ENCODE results near the gene RAB5B.
"Not testable (repeated sequence)": the region's sequence is repeated elsewhere in the genome, so short reads cannot be mapped to it uniquely, and the experiment has no call there.

The RAB5B gene

GRCh38 chr12:56001487-56002100 is 27.7 kb downstream of the RAB5B start:
- TF ChIP-seq CTCF (IDR thresholded peaks at IDR 0.05; ENCODE audit: low read depth, low read length, missing control alignments), result no peak
- in situ Hi-C loops (cut with HindIII; ENCODE audit: low pct_ligation_motif_present, low sequenced_read_pairs), result no loop called here
- Histone ChIP-seq H3K27me3 (replicated peaks) (no peaks in the 10 kb centered on the region), H3K27ac (no peak overlapping the region), H3K4me3 (ENCODE audit: low read depth, low read length) (no peak overlapping the region), H3K36me3 (replicated peaks) (peaks cover 10% of the 10 kb centered on the region)
- DNase-seq, result no peak

DNA sequence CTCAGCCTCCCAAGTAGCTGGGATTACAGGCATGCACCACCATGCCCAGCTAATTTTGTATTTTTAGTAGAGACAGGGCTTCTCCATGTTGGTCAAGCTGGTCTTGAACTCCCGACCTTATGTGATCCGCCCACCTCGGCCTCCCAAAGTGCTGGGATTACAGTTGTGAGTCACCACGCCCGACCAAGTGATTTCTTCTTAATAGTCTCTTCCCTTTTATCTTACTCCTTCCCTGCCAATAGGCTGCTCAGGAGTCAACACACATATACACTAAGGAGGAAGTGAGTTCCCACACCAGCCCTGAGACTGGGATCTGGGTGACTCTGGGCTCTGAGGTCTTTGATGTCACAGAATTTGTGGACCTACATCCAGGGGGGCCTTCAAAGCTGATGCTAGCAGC is 29.5 kb downstream of the RAB5B start:
- H3K36me3 ChIP-seq (replicated peaks), result peaks cover 10% of the 10 kb centered on the region
- in situ Hi-C loops (cut with HindIII; ENCODE audit: low pct_ligation_motif_present, low sequenced_read_pairs), result not testable (repeated sequence)

DNA sequence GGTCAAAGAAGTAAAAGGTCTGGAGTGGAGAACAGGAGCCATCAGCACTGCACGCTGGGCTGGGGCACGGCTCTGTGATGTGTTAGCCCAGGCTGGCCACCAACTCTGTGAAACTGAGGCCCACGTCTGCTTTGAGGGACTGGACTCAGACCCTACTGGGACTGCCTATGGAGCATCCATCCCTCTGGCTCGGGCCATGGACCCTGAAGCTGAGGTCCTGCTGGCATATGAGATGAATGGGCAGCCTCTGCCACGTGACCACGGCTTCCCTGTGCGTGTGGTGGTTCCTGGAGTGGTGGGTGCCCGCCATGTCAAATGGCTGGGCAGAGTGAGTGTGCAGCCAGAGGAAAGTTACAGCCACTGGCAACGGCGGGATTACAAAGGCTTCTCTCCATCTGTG is 30.3 kb downstream of the RAB5B start:
- DNase-seq, result no peak
- Histone ChIP-seq H3K36me3 (replicated peaks) (peaks cover 10% of the 10 kb centered on the region), H3K4me3 (ENCODE audit: low read depth, low read length) (no peak overlapping the region), H3K27me3 (replicated peaks) (no peaks in the 10 kb centered on the region), H3K27ac (no peak overlapping the region)
- in situ Hi-C loops (cut with HindIII; ENCODE audit: low pct_ligation_motif_present, low sequenced_read_pairs), result no loop called here
- no peak for TF ChIP-seq CTCF (IDR thresholded peaks at IDR 0.05; ENCODE audit: low read depth, low read length, missing control alignments)

More for the DNA sequence above, 29.5 kb downstream of the RAB5B start:
- not testable (repeated sequence) for DNase-seq; H3K27me3 ChIP-seq (replicated peaks); H3K27ac ChIP-seq; H3K4me3 ChIP-seq (ENCODE audit: low read depth, low read length)

DNA sequence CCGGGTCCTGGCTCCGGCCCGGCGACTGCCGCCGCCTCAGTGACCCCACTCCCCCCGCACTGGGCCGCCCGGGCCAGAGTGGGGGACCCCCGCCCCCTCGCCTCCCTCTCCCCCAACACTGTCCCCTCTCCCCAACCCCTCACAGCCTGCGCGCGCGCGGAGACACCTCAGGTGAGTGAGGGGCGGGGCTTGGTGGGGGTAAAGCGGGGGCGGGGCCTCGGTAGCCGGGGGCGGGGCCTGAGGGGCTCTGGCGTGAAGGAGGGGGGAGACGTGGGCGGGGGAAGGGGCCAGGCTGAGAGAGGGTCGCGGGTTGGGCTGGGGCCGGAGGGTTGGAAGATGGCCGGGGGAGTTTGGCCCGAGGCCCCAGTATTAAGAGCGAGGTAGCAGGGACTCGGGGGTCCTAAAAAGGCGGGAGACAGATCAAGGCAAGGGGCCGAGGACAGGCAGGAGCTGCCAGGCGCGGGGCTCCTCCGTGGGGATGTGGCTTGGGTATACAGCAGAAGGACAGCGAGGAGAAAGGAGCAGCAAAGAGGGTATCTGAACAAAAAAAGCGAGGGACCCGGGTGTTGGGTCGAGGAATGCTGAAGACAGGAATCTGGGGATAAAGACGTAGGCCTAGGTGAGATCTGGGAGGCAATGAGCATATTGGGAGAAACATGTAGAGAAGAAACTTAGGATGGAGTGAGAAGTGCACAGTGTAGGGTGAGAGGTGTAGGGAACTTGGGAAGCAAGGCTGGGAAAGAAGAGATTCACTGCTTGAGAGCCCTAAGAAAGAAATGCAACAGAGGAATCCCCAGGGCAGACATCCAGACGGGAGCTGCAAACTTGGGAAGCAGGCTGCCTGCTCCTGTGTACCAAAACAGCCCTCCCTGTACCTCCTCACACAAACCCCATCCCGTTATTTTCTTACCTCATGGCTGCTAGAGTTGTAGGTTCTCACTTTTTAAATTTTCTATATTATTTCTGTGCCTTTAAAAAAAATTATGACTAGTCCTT is 34.0 kb downstream of the RAB5B start:
- peaks cover 10% of the 10 kb centered on the region for H3K36me3 ChIP-seq (replicated peaks)
- in situ Hi-C loops (cut with HindIII; ENCODE audit: low pct_ligation_motif_present, low sequenced_read_pairs), result no loop called here
- DNase-seq, result no peak
- H3K4me3 ChIP-seq (ENCODE audit: low read depth, low read length), result peak overlapping the region; percentile 56
- no peaks in the 10 kb centered on the region for H3K27me3 ChIP-seq (replicated peaks)
- no peak for TF ChIP-seq CTCF (IDR thresholded peaks at IDR 0.05; ENCODE audit: low read depth, low read length, missing control alignments)
- no peak overlapping the region for H3K27ac ChIP-seq

- no peak overlapping the region for H3K27ac ChIP-seq
- no peak for TF ChIP-seq CTCF (IDR thresholded peaks at IDR 0.05; ENCODE audit: low read depth, low read length, missing control alignments)
- in situ Hi-C loops (cut with HindIII; ENCODE audit: low pct_ligation_motif_present, low sequenced_read_pairs), result no loop called here
- no peak for DNase-seq
- no peaks in the 10 kb centered on the region for H3K36me3 ChIP-seq (replicated peaks)
- no peak overlapping the region for H3K4me3 ChIP-seq (ENCODE audit: low read depth, low read length)
- H3K27me3 ChIP-seq (replicated peaks), result no peaks in the 10 kb centered on the region
These were observed 36.3 kb downstream of the RAB5B start for GRCh38 chr12:56010111-56010570.

DNA sequence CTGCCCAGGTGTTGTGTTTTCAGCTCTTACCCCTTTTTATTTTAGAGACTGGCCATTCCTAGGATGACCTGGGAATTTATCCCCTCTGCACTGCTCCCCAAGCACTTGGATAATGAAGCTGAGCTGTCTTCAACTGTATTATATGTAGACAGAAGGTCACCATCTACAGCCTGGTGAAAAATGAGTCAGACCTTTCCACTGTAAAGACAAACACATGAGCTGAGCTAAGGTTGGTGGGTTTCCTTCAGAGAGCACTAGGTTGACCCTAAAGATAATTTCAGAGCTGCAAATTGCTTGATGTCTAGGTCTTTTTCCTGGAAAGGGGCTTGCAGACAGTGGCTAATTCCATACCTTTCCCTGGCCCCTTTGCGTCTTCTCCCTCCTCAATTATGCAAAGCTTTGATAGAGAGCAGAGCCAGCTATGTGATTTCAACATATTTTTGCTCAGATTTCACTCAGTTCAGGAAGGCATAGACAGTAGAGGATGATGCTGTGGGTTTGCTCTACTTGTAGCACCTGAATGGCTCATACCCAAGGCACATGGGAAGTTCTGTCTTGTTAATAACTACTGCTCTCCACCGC is 37.7 kb downstream of the RAB5B start:
- Histone ChIP-seq H3K27me3 (replicated peaks) (no peaks in the 10 kb centered on the region), H3K27ac (no peak overlapping the region), H3K4me3 (ENCODE audit: low read depth, low read length) (no peak overlapping the region), H3K36me3 (replicated peaks) (no peaks in the 10 kb centered on the region)
- TF ChIP-seq CTCF (IDR thresholded peaks at IDR 0.05; ENCODE audit: low read depth, low read length, missing control alignments), result no peak
- in situ Hi-C loops (cut with HindIII; ENCODE audit: low pct_ligation_motif_present, low sequenced_read_pairs), result no loop called here
- DNase-seq, result no peak

Measured in brain microvascular endothelial cell (primary cell).